ENCODE data around the gene AMIGO2. TPM values are rescaled to one million over a fixed set of nuclear protein-coding genes. Genes with fewer than 3 reads are reported as not detected.

Gene AMIGO2
- total and polyA plus RNA-seq, 9 of the 15 experiments (the other 6 are each of a cell fraction or from before 2014, with no cell fraction given), result 2.0 to 8.3 (median 3.8) TPM

DNA sequence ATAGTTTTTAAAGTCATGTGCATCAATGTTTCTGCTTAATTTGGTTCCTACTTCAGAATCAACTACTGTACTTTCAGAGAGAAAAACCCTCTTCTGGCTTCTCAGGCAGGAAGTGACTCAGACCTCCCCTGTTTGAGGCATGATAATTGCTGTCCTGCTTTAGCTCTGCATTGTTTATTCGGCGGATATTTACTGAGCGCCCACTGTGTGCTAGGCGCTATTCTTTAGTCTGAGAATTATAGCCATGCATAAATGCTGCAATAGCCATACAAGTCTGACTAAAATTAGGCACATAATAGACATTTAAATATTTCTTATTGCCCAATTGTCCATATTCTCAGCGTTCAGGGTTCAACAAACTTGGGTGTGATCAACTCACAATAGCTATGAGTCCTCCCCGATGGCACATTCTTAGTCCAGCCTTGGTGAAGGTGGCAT, 6.1 kb upstream of the AMIGO2 start (continued):
- TF ChIP-seq PBX2 (CRISPR knock-in tag; IDR thresholded peaks at IDR 0.05; ENCODE audit: low read depth) (no peak), PBX2 (tag; conservative IDR thresholded peaks at IDR 0.05; ENCODE audit: low read depth) (no peak), ZNF239 (CRISPR knock-in tag; IDR thresholded peaks at IDR 0.05) (no peak), CHCHD3 (CRISPR knock-in tag; IDR thresholded peaks at IDR 0.05) (no peak), BCOR (IDR thresholded peaks at IDR 0.05) (no peak), ZBTB7A (IDR thresholded peaks at IDR 0.05; ENCODE audit: borderline replicate concordance, control insufficient read depth, low read depth, low read length) (no peak), JUND (IDR thresholded peaks at IDR 0.05; ENCODE audit: borderline replicate concordance, low read depth, low read length) (peak; percentile 96), JUND (tag; IDR thresholded peaks at IDR 0.05; ENCODE audit: borderline replicate concordance, low read depth, low read length) (peak; percentile 90; the same call in 2 of the 3 replicates), CREM (IDR thresholded peaks at IDR 0.05; ENCODE audit: low read depth) (peak; percentile 35; the same call in 1 of the 2 replicates), ARHGAP35 (IDR thresholded peaks at IDR 0.05; ENCODE audit: partially characterized antibody) (no peak), SRSF9 (IDR thresholded peaks at IDR 0.05; ENCODE audit: borderline replicate concordance, low read depth, low read length) (no peak)
- TF ChIP-seq, protein P1, sequence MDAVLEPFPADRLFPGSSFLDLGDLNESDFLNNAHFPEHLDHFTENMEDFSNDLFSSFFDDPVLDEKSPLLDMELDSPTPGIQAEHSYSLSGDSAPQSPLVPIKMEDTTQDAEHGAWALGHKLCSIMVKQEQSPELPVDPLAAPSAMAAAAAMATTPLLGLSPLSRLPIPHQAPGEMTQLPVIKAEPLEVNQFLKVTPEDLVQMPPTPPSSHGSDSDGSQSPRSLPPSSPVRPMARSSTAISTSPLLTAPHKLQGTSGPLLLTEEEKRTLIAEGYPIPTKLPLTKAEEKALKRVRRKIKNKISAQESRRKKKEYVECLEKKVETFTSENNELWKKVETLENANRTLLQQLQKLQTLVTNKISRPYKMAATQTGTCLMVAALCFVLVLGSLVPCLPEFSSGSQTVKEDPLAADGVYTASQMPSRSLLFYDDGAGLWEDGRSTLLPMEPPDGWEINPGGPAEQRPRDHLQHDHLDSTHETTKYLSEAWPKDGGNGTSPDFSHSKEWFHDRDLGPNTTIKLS (IDR thresholded peaks at IDR 0.05; ENCODE audit: borderline replicate concordance, low read depth), result no peak
